ENCODE measurements around the gene KCNE4.
"Not testable (repeated sequence)": the region's sequence is repeated elsewhere in the genome, so short reads cannot be mapped to it uniquely, and the experiment has no call there.

The KCNE4 gene

DNA sequence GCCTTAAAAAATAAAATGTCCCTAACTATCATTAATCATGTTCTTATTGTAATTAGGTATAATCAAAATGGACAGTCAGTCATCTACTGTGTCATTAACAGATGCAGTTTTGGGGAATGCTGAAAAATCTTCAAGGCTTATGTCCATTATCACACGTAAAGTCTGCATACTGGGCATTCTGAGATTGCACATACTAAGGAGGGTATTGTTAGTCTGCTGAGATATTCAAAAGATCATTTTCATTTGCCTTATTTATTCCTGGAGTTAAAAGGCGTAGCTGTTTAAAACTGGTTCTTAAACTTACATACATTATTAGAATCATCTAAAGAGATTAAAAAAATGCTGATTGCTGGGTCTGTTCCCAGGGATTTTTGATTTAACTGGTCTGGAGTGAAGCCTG is 27.4 kb downstream of the KCNE4 start:
- no peak overlapping the region for H3K4me3 ChIP-seq
- H3K27ac ChIP-seq: no peak overlapping the region
- no peaks in the 10 kb centered on the region for H3K36me3 ChIP-seq
- intact Hi-C loops (cut with DNase I; ENCODE audit: low total_unique reads): no loop called here
- TF ChIP-seq, protein P1, sequence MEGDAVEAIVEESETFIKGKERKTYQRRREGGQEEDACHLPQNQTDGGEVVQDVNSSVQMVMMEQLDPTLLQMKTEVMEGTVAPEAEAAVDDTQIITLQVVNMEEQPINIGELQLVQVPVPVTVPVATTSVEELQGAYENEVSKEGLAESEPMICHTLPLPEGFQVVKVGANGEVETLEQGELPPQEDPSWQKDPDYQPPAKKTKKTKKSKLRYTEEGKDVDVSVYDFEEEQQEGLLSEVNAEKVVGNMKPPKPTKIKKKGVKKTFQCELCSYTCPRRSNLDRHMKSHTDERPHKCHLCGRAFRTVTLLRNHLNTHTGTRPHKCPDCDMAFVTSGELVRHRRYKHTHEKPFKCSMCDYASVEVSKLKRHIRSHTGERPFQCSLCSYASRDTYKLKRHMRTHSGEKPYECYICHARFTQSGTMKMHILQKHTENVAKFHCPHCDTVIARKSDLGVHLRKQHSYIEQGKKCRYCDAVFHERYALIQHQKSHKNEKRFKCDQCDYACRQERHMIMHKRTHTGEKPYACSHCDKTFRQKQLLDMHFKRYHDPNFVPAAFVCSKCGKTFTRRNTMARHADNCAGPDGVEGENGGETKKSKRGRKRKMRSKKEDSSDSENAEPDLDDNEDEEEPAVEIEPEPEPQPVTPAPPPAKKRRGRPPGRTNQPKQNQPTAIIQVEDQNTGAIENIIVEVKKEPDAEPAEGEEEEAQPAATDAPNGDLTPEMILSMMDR (IDR thresholded peaks at IDR 0.05): no peak
- H3K4me1 ChIP-seq: peaks cover 0 to 4% (median 0%) of the 10 kb centered on the region in 4 donors
- no peaks in the 10 kb centered on the region for H3K9me3 ChIP-seq
- H3K27me3 ChIP-seq: no peaks in the 10 kb centered on the region
- no peak for DNase-seq

DNA sequence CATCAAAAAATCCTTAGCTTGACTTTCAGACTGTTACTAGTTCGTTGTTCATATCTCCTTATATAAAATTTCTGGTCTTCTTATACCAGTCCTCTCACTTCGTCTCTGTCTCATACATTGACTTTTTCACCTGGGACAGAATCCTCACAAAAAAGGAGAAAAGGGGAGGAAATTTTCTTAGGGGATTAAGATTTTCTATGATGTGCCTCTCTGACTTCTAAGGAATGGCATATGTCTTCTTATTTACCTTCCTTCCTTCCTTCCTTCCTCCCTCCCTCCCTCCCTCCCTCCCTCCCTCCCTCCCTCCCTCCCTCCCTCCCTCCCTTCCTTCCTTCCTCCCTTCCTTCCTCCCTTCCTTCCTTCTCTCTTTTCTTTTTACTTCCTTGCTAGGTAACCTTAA is 27.9 kb downstream of the KCNE4 start:
- Histone ChIP-seq H3K4me1 (peaks cover 0 to 4% (median 0%) of the 10 kb centered on the region in 4 donors), H3K9me3 (no peaks in the 10 kb centered on the region), H3K27me3 (no peaks in the 10 kb centered on the region), H3K36me3 (no peaks in the 10 kb centered on the region), H3K27ac (no peak overlapping the region), H3K4me3 (no peak overlapping the region)
- intact Hi-C loops (cut with DNase I; ENCODE audit: low total_unique reads): no loop called here
- TF ChIP-seq, protein P1 (IDR thresholded peaks at IDR 0.05): no peak
- no peak for DNase-seq

DNA sequence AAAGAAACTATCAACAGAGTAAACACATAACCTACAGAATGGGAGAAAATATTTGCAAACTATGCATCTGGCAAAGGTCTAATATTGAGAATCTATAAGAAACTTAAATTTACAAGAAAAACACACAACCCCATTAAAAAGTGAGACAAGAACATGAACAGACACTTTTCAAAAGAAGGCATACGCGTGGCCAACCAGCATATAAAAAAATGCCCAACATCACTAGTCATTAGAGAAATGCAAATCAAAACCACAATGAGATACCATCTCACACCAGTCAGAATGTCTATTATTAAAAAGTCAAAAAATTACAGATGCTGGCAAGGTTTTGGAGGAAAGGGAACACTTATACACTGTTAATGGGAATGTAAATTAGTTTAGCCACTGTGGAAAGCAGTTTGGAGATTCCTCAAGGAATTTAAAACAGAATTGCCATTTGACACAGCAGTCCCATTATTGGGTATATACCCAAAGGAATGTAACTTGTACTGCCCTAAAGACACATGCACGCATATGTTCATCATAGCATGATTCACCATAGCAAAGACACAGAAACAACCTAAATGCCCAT is 28.9 kb downstream of the KCNE4 start:
- intact Hi-C loops (cut with DNase I; ENCODE audit: low total_unique reads); H3K27me3 ChIP-seq; H3K4me3 ChIP-seq; H3K4me1 ChIP-seq; H3K27ac ChIP-seq; DNase-seq; H3K9me3 ChIP-seq; H3K36me3 ChIP-seq: not testable (repeated sequence)

DNA sequence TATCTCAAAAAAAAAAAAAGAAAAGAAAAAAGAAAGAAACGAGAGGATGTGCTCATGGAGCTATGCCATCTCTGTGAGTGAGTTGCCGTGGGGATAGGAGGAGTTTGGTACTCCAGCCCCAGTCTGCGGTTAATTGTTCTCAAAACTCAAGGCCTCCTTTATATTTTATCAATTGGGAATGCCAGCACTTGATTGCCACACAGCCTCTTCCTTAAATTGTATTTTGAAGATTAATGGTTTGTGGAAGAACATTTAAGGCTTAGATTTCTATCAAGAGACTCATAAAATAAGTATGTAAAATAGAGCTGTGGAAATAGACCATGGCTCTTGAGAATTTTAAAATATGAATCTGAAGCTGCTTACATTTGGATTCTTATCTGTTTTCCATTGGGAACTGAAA is 29.8 kb downstream of the KCNE4 start:
- intact Hi-C loops (cut with DNase I; ENCODE audit: low total_unique reads): no loop called here
- peaks cover 0 to 4% (median 0%) of the 10 kb centered on the region in 4 donors for H3K4me1 ChIP-seq
- H3K27ac ChIP-seq: peak overlapping the region in 1 of 2 donors; percentile 9
- H3K36me3 ChIP-seq: no peaks in the 10 kb centered on the region
- H3K4me3 ChIP-seq: no peak overlapping the region
- H3K9me3 ChIP-seq: no peaks in the 10 kb centered on the region
- TF ChIP-seq, protein P1 (IDR thresholded peaks at IDR 0.05): no peak
- no peaks in the 10 kb centered on the region for H3K27me3 ChIP-seq
- peak in 1 of 2 donors; percentile 66 for DNase-seq

DNA sequence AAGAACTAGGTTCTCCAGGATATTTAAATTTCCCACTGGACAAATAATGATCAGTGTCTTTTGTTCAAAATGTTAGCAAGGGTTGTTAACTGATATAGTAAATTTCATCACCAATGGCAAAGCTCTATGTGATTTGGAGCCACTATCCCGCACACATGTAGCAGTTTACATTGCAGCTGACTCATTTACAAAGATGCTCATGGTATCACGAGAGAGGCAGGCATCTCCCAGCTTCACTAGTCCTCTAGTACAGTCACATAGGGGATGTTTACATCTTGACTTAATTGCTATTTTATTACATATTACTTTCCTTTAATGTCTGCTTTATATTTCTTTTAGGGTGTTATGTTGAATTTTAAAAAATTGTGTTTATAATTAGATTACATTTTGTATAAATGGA is 30.7 kb downstream of the KCNE4 start:
- no peak for DNase-seq
- H3K9me3 ChIP-seq: no peaks in the 10 kb centered on the region
- H3K27ac ChIP-seq: no peak overlapping the region
- H3K27me3 ChIP-seq: no peaks in the 10 kb centered on the region
- H3K36me3 ChIP-seq: no peaks in the 10 kb centered on the region
- peaks cover 0 to 4% (median 0%) of the 10 kb centered on the region in 4 donors for H3K4me1 ChIP-seq
- H3K4me3 ChIP-seq: no peak overlapping the region
- TF ChIP-seq, protein P1 (IDR thresholded peaks at IDR 0.05): no peak
- intact Hi-C loops (cut with DNase I; ENCODE audit: low total_unique reads): no loop called here

DNA sequence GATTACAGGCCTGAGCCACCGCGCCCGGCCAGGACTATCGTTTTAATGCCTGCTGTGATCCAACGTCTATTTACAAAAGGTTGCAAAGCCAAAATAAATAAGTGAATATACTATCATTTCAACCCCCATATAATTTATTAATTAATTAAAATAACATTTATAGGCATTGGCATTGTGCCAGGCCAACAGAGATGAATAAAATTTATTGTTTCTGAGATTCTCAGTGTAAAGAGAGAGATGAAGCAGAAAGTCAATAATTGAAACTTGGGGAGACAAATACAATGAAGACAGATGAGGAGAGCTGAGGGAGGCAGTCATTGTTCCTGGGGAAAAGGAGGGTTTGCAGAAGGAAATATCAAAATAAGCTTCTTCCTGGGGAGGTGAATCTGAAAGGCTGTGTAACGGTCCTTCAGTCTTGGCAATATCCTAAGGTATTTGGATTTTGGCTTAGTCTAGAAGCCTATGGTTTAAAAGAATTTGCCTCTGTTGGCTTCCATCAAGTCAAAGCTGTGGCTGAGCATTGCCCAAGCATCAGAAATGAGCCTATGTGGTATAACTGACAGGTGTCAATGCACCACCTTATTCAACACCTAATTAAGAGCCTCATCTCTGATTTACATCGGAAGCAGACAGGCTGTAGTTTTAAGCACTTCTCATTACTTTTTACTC is 31.5 kb downstream of the KCNE4 start:
- peaks cover 0 to 4% (median 0%) of the 10 kb centered on the region in 4 donors for H3K4me1 ChIP-seq
- H3K4me3 ChIP-seq: no peak overlapping the region
- no peaks in the 10 kb centered on the region for H3K36me3 ChIP-seq
- no peaks in the 10 kb centered on the region for H3K27me3 ChIP-seq
- DNase-seq: no peak
- no peak overlapping the region for H3K27ac ChIP-seq
- TF ChIP-seq, protein P1 (IDR thresholded peaks at IDR 0.05): no peak
- intact Hi-C loops (cut with DNase I; ENCODE audit: low total_unique reads): no loop called here
- H3K9me3 ChIP-seq: no peaks in the 10 kb centered on the region

Measured in tibial artery (tissue), 4 donors.